SK-N-MC (cell line): Measurements from ENCODE around the gene SLC2A4.

ENCODE experiments used
- DNase-seq: peaks from one replicate; pipeline ENCODE4 v3.0.0-alpha.2; 2011; ENCODE audit warnings: low read depth, low spot score
- H3K27ac ChIP-seq: fragments of 200-600 bp; sonication (generic); 2 replicates; pipeline ENCODE4 v1.5.1; 2016; ENCODE audit warnings: mixed run types
- H3K36me3 ChIP-seq: fragments of 200-600 bp; sonication (generic); 2 replicates; pipeline ENCODE4 v1.6.1; 2017; ENCODE audit warnings: antibody characterized with exemption, low read length, mixed read lengths; ENCODE audit not compliant: insufficient read depth
- H3K4me3 ChIP-seq: fragments of 200-600 bp; sonication (generic); 2 replicates; pipeline ENCODE4 v1.5.1; 2016
- H3K9ac ChIP-seq: fragments of 200-600 bp; sonication (generic); 2 replicates; pipeline ENCODE4 v1.8.0; 2017; ENCODE audit warnings: mixed run types, mixed read lengths; ENCODE audit not compliant: insufficient read length
- H3K9me3 ChIP-seq: fragments of 200-600 bp; sonication (generic); 2 replicates; pipeline ENCODE4 v1.6.1; 2017; ENCODE audit warnings: low read depth, mild to moderate bottlenecking, antibody characterized with exemption, low read length, moderate library complexity, mixed read lengths
- EZH2 ChIP-seq: fragments of 200-600 bp; sonication (generic); IDR thresholded peaks from one replicate; pipeline ENCODE4 v1.6.1; 2017; ENCODE audit warnings: antibody characterized with exemption
- FOXP2 ChIP-seq: optimal IDR thresholded peaks from 2 replicates; pipeline ENCODE3; 2011; ENCODE audit warnings: mild to moderate bottlenecking, moderate library complexity; ENCODE audit not compliant: insufficient read depth; ENCODE audit errors: extremely low read length, control extremely low read depth
- POLR2AphosphoS5 ChIP-seq: IDR thresholded peaks from 2 replicates; pipeline ENCODE4 v1.6.1; 2012; ENCODE audit warnings: mild to moderate bottlenecking, low read depth, low read length, borderline replicate concordance

The SLC2A4 gene

GRCh38 chr17:7280519-7281073 lies 922 bp upstream of the SLC2A4 start:
- peak overlapping the region; percentile 87 for H3K4me3 ChIP-seq
- no peaks in the 10 kb centered on the region for H3K9me3 ChIP-seq
- no peak for TF ChIP-seq EZH2
- TF ChIP-seq FOXP2, result no peak
- TF ChIP-seq POLR2AphosphoS5, result no peak
- H3K27ac ChIP-seq, result no peak overlapping the region
- H3K9ac ChIP-seq, result peak overlapping the region; percentile 13
- no peak for DNase-seq
- no peaks in the 10 kb centered on the region for H3K36me3 ChIP-seq

- Histone ChIP-seq H3K9me3 (no peaks in the 10 kb centered on the region), H3K36me3 (no peaks in the 10 kb centered on the region), H3K9ac (peak overlapping the region; percentile 64), H3K27ac (no peak overlapping the region), H3K4me3 (peak overlapping the region; percentile 87)
- no peak for TF ChIP-seq POLR2AphosphoS5
- TF ChIP-seq EZH2, result no peak
- no peak for TF ChIP-seq FOXP2
- DNase-seq, result no peak
Measured at GRCh38 chr17:7281953-7282751, 634 bp downstream of the SLC2A4 start.

GRCh38 chr17:7282752-7283321 lies 1.3 kb downstream of the SLC2A4 start:
- Histone ChIP-seq H3K4me3 (no peak overlapping the region), H3K27ac (no peak overlapping the region), H3K9me3 (no peaks in the 10 kb centered on the region), H3K9ac (no peak overlapping the region), H3K36me3 (no peaks in the 10 kb centered on the region)
- TF ChIP-seq FOXP2 (no peak), EZH2 (no peak)
- no peak for DNase-seq

- no peak for TF ChIP-seq POLR2AphosphoS5
- no peak for TF ChIP-seq FOXP2
- no peak for TF ChIP-seq EZH2
- no peak for DNase-seq
- no peaks in the 10 kb centered on the region for H3K9me3 ChIP-seq
- H3K9ac ChIP-seq, result no peak overlapping the region
- no peak overlapping the region for H3K27ac ChIP-seq
- no peaks in the 10 kb centered on the region for H3K36me3 ChIP-seq
- no peak overlapping the region for H3K4me3 ChIP-seq
Measured at GRCh38 chr17:7283471-7284216, 2.1 kb downstream of the SLC2A4 start.

- H3K36me3 ChIP-seq, result no peaks in the 10 kb centered on the region
Measured at GRCh38 chr17:7284911-7285310, 3.4 kb downstream of the SLC2A4 start.

GRCh38 chr17:7285679-7286078 lies 4.2 kb downstream of the SLC2A4 start:
- TF ChIP-seq FOXP2, result no peak
- no peak for TF ChIP-seq EZH2
- TF ChIP-seq POLR2AphosphoS5, result no peak
- H3K27ac ChIP-seq, result no peak overlapping the region
- DNase-seq, result no peak
- H3K9ac ChIP-seq, result no peak overlapping the region
- H3K9me3 ChIP-seq, result no peaks in the 10 kb centered on the region
- H3K4me3 ChIP-seq, result no peak overlapping the region
- H3K36me3 ChIP-seq, result no peaks in the 10 kb centered on the region

More at GRCh38 chr17:7284911-7285310, 3.4 kb downstream of the SLC2A4 start:
- no peak for TF ChIP-seq POLR2AphosphoS5
- TF ChIP-seq EZH2, result no peak
- no peak for TF ChIP-seq FOXP2
- no peak for DNase-seq
- H3K27ac ChIP-seq, result no peak overlapping the region
- H3K9me3 ChIP-seq, result no peaks in the 10 kb centered on the region
- no peak overlapping the region for H3K9ac ChIP-seq
- H3K4me3 ChIP-seq, result no peak overlapping the region

GRCh38 chr17:7289256-7290032 lies 7.9 kb downstream of the SLC2A4 start:
- Histone ChIP-seq H3K4me3 (no peak overlapping the region), H3K36me3 (no peaks in the 10 kb centered on the region), H3K9me3 (no peaks in the 10 kb centered on the region), H3K27ac (no peak overlapping the region), H3K9ac (no peak overlapping the region)
- no peak for TF ChIP-seq POLR2AphosphoS5
- no peak for DNase-seq

GRCh38 chr17:7290166-7290565 lies 8.6 kb downstream of the SLC2A4 start:
- H3K27ac ChIP-seq, result no peak overlapping the region
- no peak for DNase-seq
- TF ChIP-seq POLR2AphosphoS5, result no peak
- no peak for TF ChIP-seq FOXP2
- no peak for TF ChIP-seq EZH2
- no peak overlapping the region for H3K4me3 ChIP-seq
- no peaks in the 10 kb centered on the region for H3K36me3 ChIP-seq
- H3K9me3 ChIP-seq, result no peaks in the 10 kb centered on the region
- H3K9ac ChIP-seq, result no peak overlapping the region
